ENCODE data around the gene KCTD14. TPM values are rescaled to one million over a fixed set of nuclear protein-coding genes. Genes with fewer than 3 reads are reported as not detected.
A peak's percentile ranks its signal among the peaks of the same experiment; 100 is the strongest.

KCTD14 gene
- total RNA-seq (2021) = 12.6 to 15.7 TPM (median 14.8 TPM) in 3 replicates
- percentile 83 among the genes with signal in this experiment for Bru-seq, nascent RNA
- long read RNA-seq, experiment 1, transcript KCTD14-201 (2 exons, 1,691 nt) = major isoform, 78 of 83 reads
- long read RNA-seq, experiment 1, partial matches to known transcripts = 0 of 83 reads
- long read RNA-seq, experiment 1, other reads (novel, unspliced or antisense) = 5 of 83 reads
- long read RNA-seq, experiment 2, transcript KCTD14-201 (2 exons, 1,691 nt) = major isoform, 18 of 33 reads
- long read RNA-seq, experiment 2, partial matches to known transcripts = 0 of 33 reads
- long read RNA-seq, experiment 2, other reads (novel, unspliced or antisense) = 15 of 33 reads
- long read RNA-seq, experiment 3, transcript KCTD14-201 (2 exons, 1,691 nt) = major isoform, 88 of 88 reads
- long read RNA-seq, experiment 3, partial matches to known transcripts = 0 of 88 reads
- long read RNA-seq, experiment 3, other reads (novel, unspliced or antisense) = 0 of 88 reads

GRCh38 chr11:78022397-78023396 lies at the start of gene KCTD14:
KCTD14 (minus strand) TSS chr11:78023276; CDS start chr11:78023249, 27 bp downstream.
- ChIA-PET POLR2A (interaction anchor here (1.1 kb wide), 1 partner anchor 28 kb away, joined by 3 read pairs; no protein-coding TSS in a partner anchor), CTCF (interaction anchor here (0.9 to 1.8 kb wide), 4 partner anchors 17 to 28 kb away, joined by 3 to 4 read pairs (median 3); partner anchors contain the start of gene INTS4)
- peak; percentile 72 for DNase-seq (ENCODE audit: low spot score)
- Mint-ChIP-seq H3K27me3 (ENCODE audit: low read depth) (no peaks in the 10 kb centered on the region; the same call in 1 of the 2 replicates), H3K4me1 (peaks cover 24% of the 10 kb centered on the region), H3K27ac (peak within 1 kb of the TSS; percentile 86), H3K36me3 (no peaks in the 10 kb centered on the region), H3K4me3 (peak within 1 kb of the TSS; percentile 85), H3K9me3 (peaks cover 2% of the 10 kb centered on the region)
- peak; percentile 91 for ATAC-seq
- TF ChIP-seq ATF6 (CRISPR knock-in tag; IDR thresholded peaks at IDR 0.05) = no peak
- no peak for TF ChIP-seq GTF2I (CRISPR knock-in tag; conservative IDR thresholded peaks at IDR 0.05)
- peak; percentile 79 for TF ChIP-seq E2F5 (CRISPR knock-in tag; IDR thresholded peaks at IDR 0.05)
- peak; percentile 24; the same call in 1 of the 2 replicates for TF ChIP-seq ZBTB43 (CRISPR knock-in tag; IDR thresholded peaks at IDR 0.05)
- no peak for TF ChIP-seq JUN (CRISPR knock-in tag; IDR thresholded peaks at IDR 0.05)
- no peak for TF ChIP-seq TEAD4 (CRISPR knock-in tag; IDR thresholded peaks at IDR 0.05)
- TF ChIP-seq NFE2L1 (CRISPR knock-in tag; IDR thresholded peaks at IDR 0.05) = peak; percentile 77
- TF ChIP-seq ELF4 (CRISPR knock-in tag; IDR thresholded peaks at IDR 0.05; ENCODE audit: low read depth) = no peak
- peak; percentile 64 for TF ChIP-seq FOXP1 (CRISPR knock-in tag; IDR thresholded peaks at IDR 0.05; ENCODE audit: borderline replicate concordance)
- TF ChIP-seq STAT6 (CRISPR knock-in tag; conservative IDR thresholded peaks at IDR 0.05; ENCODE audit: low read depth) = 0 out of 2 replicates have a peak, but pooled peaks have one; percentile 5
- TF ChIP-seq PREB (CRISPR knock-in tag; IDR thresholded peaks at IDR 0.05; ENCODE audit: borderline replicate concordance) = no peak
- TF ChIP-seq EMX1 (CRISPR knock-in tag; IDR thresholded peaks at IDR 0.05) = no peak
- TF ChIP-seq KAT7 (CRISPR knock-in tag; IDR thresholded peaks at IDR 0.05; ENCODE audit: borderline replicate concordance) = 0 out of 2 replicates have a peak, but pooled peaks have one; percentile 25
- peak; percentile 83 for TF ChIP-seq ZNF121 (CRISPR knock-in tag; IDR thresholded peaks at IDR 0.05)
- TF ChIP-seq SMAD3 (CRISPR knock-in tag; IDR thresholded peaks at IDR 0.05; ENCODE audit: borderline replicate concordance) = 0 out of 2 replicates have a peak, but pooled peaks have one; percentile 39
- TF ChIP-seq TEAD1 (CRISPR knock-in tag; IDR thresholded peaks at IDR 0.05) = peak; percentile 42; the same call in 1 of the 2 replicates
- peak; percentile 54; the same call in 1 of the 2 replicates for TF ChIP-seq ZNF232 (CRISPR knock-in tag; IDR thresholded peaks at IDR 0.05)
- no peak for TF ChIP-seq RORB (CRISPR knock-in tag; IDR thresholded peaks at IDR 0.05)
- peak; percentile 82; the same call in 1 of the 2 replicates for TF ChIP-seq MAX (CRISPR knock-in tag; IDR thresholded peaks at IDR 0.05)
- TF ChIP-seq ETV6 (CRISPR knock-in tag; IDR thresholded peaks at IDR 0.05) = peak; percentile 88
- peak; percentile 22; the same call in 1 of the 2 replicates for TF ChIP-seq ARID4B (CRISPR knock-in tag; IDR thresholded peaks at IDR 0.05; ENCODE audit: borderline replicate concordance)

All from WTC11 (cell line).